ENCODE data around the gene C11orf65. TPM values are rescaled to one million over a fixed set of nuclear protein-coding genes. Genes with fewer than 3 reads are reported as not detected.

Gene C11orf65
- total RNA-seq, 1 donor from 2014 or later = 0.57 TPM

GRCh38 chr11:108341654-108342053 is 125.7 kb downstream of the C11orf65 start:
- intact Hi-C loops (cut with micrococcal nuclease) = loop anchor here (5.0 kb wide), 1 partner anchor 306 kb away; no protein-coding TSS in a partner anchor

GRCh38 chr11:108340973-108341372 is 126.4 kb downstream of the C11orf65 start:
- Mint-ChIP-seq H3K4me3 (no peak overlapping the region), H3K36me3 (ENCODE audit: low read depth) (peaks cover 12% of the 10 kb centered on the region), H3K9me3 (no peaks in the 10 kb centered on the region), H3K27me3 (ENCODE audit: insufficient read depth) (no peaks in the 10 kb centered on the region), H3K27ac (no peak overlapping the region), H3K4me1 (ENCODE audit: low read depth) (peaks cover 6% of the 10 kb centered on the region)
- no peak for DNase-seq (ENCODE audit: low spot score)
- intact Hi-C loops (cut with micrococcal nuclease) = loop anchor here (5.0 kb wide), 1 partner anchor 306 kb away; no protein-coding TSS in a partner anchor

More at GRCh38 chr11:108341654-108342053, 125.7 kb downstream of the C11orf65 start:
- Mint-ChIP-seq H3K27me3 (ENCODE audit: insufficient read depth) (no peaks in the 10 kb centered on the region), H3K4me3 (no peak overlapping the region), H3K27ac (no peak overlapping the region), H3K36me3 (ENCODE audit: low read depth) (peaks cover 12% of the 10 kb centered on the region), H3K9me3 (no peaks in the 10 kb centered on the region), H3K4me1 (ENCODE audit: low read depth) (peaks cover 6% of the 10 kb centered on the region)
- DNase-seq (ENCODE audit: low spot score) = no peak

GRCh38 chr11:108338750-108339149 is 128.6 kb downstream of the C11orf65 start:
- Mint-ChIP-seq H3K27ac (no peak overlapping the region), H3K27me3 (ENCODE audit: insufficient read depth) (no peaks in the 10 kb centered on the region), H3K36me3 (ENCODE audit: low read depth) (peaks cover 19% of the 10 kb centered on the region), H3K4me3 (no peak overlapping the region), H3K9me3 (no peaks in the 10 kb centered on the region), H3K4me1 (ENCODE audit: low read depth) (peaks cover 6% of the 10 kb centered on the region)
- intact Hi-C loops (cut with micrococcal nuclease) = no loop called here
- DNase-seq (ENCODE audit: low spot score) = no peak

GRCh38 chr11:108333403-108333899 is 133.9 kb downstream of the C11orf65 start:
- intact Hi-C loops (cut with micrococcal nuclease) = no loop called here
- H3K9me3 Mint-ChIP-seq = no peaks in the 10 kb centered on the region
- H3K27me3 Mint-ChIP-seq (ENCODE audit: insufficient read depth) = no peaks in the 10 kb centered on the region
- DNase-seq (ENCODE audit: low spot score) = no peak
- H3K36me3 Mint-ChIP-seq (ENCODE audit: low read depth) = peaks cover 45% of the 10 kb centered on the region
- no peak overlapping the region for H3K4me3 Mint-ChIP-seq
- no peaks in the 10 kb centered on the region for H3K4me1 Mint-ChIP-seq (ENCODE audit: low read depth)
- H3K27ac Mint-ChIP-seq = no peak overlapping the region

Other genes with a start within 250 kb of the C11orf65 start
- gene NPAT, start 244.9 kb downstream of the C11orf65 start, total RNA-seq = 28.2 and 34.3 TPM in 2 replicates
- 37.3 and 39.7 TPM in 2 replicates for gene ATM, start 244.5 kb downstream of the C11orf65 start, total RNA-seq
- gene POGLUT3, start 30.9 kb upstream of the C11orf65 start, total RNA-seq = 8.5 TPM in 2 replicates
- 0.56 and 0.65 TPM in 2 replicates for gene EXPH5, start 126.2 kb upstream of the C11orf65 start, total RNA-seq
- gene DDX10, start 197.5 kb upstream of the C11orf65 start, total RNA-seq = 68.4 and 68.8 TPM in 2 replicates